HEK293T (cell line): ENCODE measurements around the gene PLA2G2E.

Experiments
- CTCF ChIA-PET: fragments of 350-600 bp; formaldehyde crosslinking; extraction: SDS; loops from one replicate; lab custom pipeline; 2021; ENCODE audit warnings: antibody characterized with exemption, inconsistent platforms; lab: Yijun Ruan, JAX
- POLR2A ChIA-PET: fragments of 350-600 bp; formaldehyde crosslinking; extraction: SDS; loops from one replicate; lab custom pipeline; 2020; ENCODE audit warnings: antibody characterized with exemption, inconsistent platforms; lab: Yijun Ruan, JAX
- DNase-seq: peaks from one replicate; pipeline ENCODE4 v3.0.0; 2012; ENCODE audit warnings: mixed read lengths; ENCODE audit errors: extremely low spot score
- ARNT ChIP-seq: fragments of 450-650 bp; IDR thresholded peaks from 2 replicates; pipeline ENCODE4 v1.6.1; 2017; ENCODE audit warnings: mild to moderate bottlenecking
- BHLHE40 ChIP-seq: fragments of 450-650 bp; IDR thresholded peaks from 2 replicates; pipeline ENCODE4 v1.6.1; 2016; ENCODE audit warnings: mild to moderate bottlenecking, moderate library complexity, borderline replicate concordance
- CTBP1 ChIP-seq: fragments of 450-650 bp; IDR thresholded peaks from 2 replicates; pipeline ENCODE4 v1.6.1; 2016; ENCODE audit warnings: borderline replicate concordance
- ELF4 ChIP-seq: fragments of 450-650 bp; IDR thresholded peaks from 2 replicates; pipeline ENCODE4 v1.6.1; 2017; ENCODE audit warnings: antibody characterized with exemption
- FOXA1 ChIP-seq: fragments of 450-650 bp; IDR thresholded peaks from 2 replicates; pipeline ENCODE4 v1.6.1; 2016; ENCODE audit warnings: mild to moderate bottlenecking
- FOXK2 ChIP-seq: fragments of 450-650 bp; IDR thresholded peaks from 2 replicates; pipeline ENCODE4 v1.6.1; 2016; ENCODE audit warnings: mild to moderate bottlenecking
- FOXM1 ChIP-seq: fragments of 450-650 bp; IDR thresholded peaks from 2 replicates; pipeline ENCODE4 v1.6.1; 2017; ENCODE audit warnings: mild to moderate bottlenecking, borderline replicate concordance
- HDGF ChIP-seq: fragments of 450-650 bp; IDR thresholded peaks from 2 replicates; pipeline ENCODE4 v1.6.1; 2017; ENCODE audit warnings: antibody characterized with exemption, borderline replicate concordance
- L3MBTL2 ChIP-seq: fragments of 450-650 bp; conservative IDR thresholded peaks from 2 replicates; pipeline ENCODE4 v1.6.1; 2016; ENCODE audit warnings: mild to moderate bottlenecking
- LEF1 ChIP-seq: fragments of 450-650 bp; IDR thresholded peaks from 2 replicates; pipeline ENCODE4 v1.6.1; 2017; ENCODE audit warnings: mild to moderate bottlenecking, borderline replicate concordance
- NFRKB ChIP-seq: fragments of 450-650 bp; IDR thresholded peaks from 2 replicates; pipeline ENCODE4 v1.6.1; 2016; ENCODE audit warnings: mild to moderate bottlenecking, moderate library complexity
- SP1 ChIP-seq: fragments of 450-650 bp; IDR thresholded peaks from 2 replicates; pipeline ENCODE4 v1.6.1; 2017
- SUZ12 ChIP-seq: fragments of 450-650 bp; IDR thresholded peaks from 2 replicates; pipeline ENCODE4 v1.6.1; 2016; ENCODE audit warnings: mild to moderate bottlenecking
- TARDBP ChIP-seq: fragments of 450-650 bp; IDR thresholded peaks from 2 replicates; pipeline ENCODE4 v1.6.1; 2016
- ZNF384 ChIP-seq: fragments of 450-650 bp; IDR thresholded peaks from 2 replicates; pipeline ENCODE4 v1.6.1; 2016
- TF ChIP-seq, protein P1 (sequence below): fragments of 450-650 bp; IDR thresholded peaks from 2 replicates; pipeline ENCODE4 v1.6.1; 2016

The PLA2G2E gene

DNA sequence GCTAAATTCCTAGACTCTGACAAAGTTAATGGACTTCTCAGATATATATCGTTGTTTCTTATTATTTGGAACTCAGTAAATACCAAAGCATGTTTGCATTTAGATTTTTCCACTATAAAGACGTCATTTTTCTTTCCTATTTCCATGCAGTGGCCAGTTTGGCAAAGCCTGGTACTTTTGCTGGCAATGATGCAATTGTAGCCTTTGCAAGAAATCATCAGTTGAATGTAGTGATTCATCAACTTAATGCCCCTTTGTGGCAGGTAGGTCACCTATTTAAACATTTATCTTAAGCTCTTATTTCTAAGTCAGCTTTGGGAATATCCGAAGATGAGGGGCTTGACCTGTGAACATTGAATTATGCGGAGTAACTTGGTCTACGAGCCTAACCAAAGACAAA lies 29.2 kb downstream of the PLA2G2E start:
- ChIA-PET POLR2A (interaction anchor here (1.8 kb wide), 1 partner anchor 12 kb away, joined by 8 read pairs; the partner anchor contains the start of gene OTUD3), CTCF (no interaction called here)
- no peak for TF ChIP-seq CTBP1
- TF ChIP-seq SP1: no peak
- no peak for TF ChIP-seq LEF1
- TF ChIP-seq FOXA1: no peak
- no peak for TF ChIP-seq ARNT
- no peak for TF ChIP-seq ELF4
- TF ChIP-seq BHLHE40: no peak
- TF ChIP-seq L3MBTL2: no peak
- no peak for TF ChIP-seq SUZ12
- TF ChIP-seq FOXK2: no peak
- DNase-seq: no peak

DNA sequence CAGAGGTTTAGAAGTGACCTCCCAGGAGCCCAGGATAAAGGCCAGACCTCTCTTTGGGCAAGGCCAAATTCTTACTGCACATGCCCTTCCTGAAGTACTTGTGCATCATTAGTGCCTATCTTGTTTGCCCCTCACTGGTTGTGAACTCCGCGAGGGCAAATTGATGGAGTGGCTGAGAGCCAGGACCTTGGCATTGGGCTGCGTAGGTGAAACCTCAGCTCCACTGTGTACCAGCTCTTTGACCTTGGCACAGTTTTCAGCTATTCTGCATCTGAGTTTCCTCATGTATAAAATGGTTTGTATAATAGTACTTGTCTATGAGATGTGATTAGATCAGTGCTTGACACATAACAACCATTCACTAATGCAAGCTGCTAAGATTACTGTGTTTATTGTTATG lies 29.7 kb downstream of the PLA2G2E start:
- ChIA-PET CTCF (interaction anchor here (0.7 kb wide), 1 partner anchor 80 kb away, joined by 3 read pairs; no protein-coding TSS in a partner anchor), POLR2A (interaction anchor here (1.8 kb wide), 1 partner anchor 11 kb away, joined by 8 read pairs; the partner anchor contains the start of gene OTUD3)
- TF ChIP-seq SP1: no peak
- no peak for TF ChIP-seq HDGF
- TF ChIP-seq ZNF384: no peak
- no peak for TF ChIP-seq L3MBTL2
- TF ChIP-seq, protein P1, sequence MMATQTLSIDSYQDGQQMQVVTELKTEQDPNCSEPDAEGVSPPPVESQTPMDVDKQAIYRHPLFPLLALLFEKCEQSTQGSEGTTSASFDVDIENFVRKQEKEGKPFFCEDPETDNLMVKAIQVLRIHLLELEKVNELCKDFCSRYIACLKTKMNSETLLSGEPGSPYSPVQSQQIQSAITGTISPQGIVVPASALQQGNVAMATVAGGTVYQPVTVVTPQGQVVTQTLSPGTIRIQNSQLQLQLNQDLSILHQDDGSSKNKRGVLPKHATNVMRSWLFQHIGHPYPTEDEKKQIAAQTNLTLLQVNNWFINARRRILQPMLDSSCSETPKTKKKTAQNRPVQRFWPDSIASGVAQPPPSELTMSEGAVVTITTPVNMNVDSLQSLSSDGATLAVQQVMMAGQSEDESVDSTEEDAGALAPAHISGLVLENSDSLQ: no peak
- no peak for TF ChIP-seq TARDBP
- no peak for TF ChIP-seq ARNT
- no peak for TF ChIP-seq LEF1
- no peak for TF ChIP-seq FOXK2
- TF ChIP-seq NFRKB: no peak
- no peak for TF ChIP-seq CTBP1
- no peak for DNase-seq

DNA sequence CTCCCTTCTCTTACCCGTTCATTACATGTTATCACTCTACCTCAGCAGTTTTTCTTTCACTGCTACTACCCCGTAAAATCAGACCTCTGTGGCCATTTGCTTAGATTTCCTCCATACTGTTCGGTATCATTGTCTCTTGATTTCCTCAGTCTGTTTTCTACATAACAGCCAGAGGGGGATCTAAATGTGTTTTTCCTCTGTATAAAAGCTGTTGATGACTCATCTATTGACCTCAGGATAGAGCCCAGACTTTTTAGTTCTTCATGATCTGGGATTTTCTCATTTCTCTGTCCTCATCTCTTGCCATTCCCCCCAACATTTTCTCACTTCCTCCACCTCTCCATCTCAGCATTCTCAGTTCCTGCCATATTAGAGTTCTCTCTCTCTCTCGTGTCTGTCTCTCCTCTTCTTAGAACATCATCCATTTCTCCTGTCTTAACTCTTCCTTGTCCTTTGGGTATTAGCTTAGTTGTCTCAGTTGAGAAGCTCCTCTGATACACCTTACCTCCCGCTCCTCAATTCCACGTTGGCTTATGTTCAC lies 30.7 kb downstream of the PLA2G2E start:
- CTCF ChIA-PET: no interaction called here
- no peak for TF ChIP-seq ZNF384
- no peak for TF ChIP-seq FOXA1
- no peak for TF ChIP-seq FOXK2
- POLR2A ChIA-PET: interaction anchor here (1.8 kb wide), 1 partner anchor 10 kb away, joined by 8 read pairs; the partner anchor contains the start of gene OTUD3
- no peak for DNase-seq

DNA sequence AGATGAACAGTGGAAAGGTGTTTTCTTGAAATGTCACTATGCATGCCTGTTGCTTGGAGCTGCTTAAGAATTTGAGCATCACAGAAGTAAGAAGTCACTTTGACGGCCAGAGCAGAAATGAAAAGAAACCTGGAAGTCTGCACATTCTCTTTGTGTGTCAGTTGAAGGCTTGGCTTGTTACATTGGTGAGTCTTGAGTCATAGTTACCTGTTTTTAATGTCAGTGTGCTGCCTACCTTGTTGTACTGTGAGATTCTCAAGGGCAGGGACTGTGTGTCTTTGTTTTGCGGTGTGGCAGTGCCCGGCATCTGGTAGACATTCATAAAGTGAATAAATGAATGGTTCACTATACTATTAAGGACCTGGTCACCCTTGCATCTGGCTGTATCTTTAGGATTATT lies 31.3 kb downstream of the PLA2G2E start:
- ChIA-PET CTCF (no interaction called here), POLR2A (no interaction called here)

DNA sequence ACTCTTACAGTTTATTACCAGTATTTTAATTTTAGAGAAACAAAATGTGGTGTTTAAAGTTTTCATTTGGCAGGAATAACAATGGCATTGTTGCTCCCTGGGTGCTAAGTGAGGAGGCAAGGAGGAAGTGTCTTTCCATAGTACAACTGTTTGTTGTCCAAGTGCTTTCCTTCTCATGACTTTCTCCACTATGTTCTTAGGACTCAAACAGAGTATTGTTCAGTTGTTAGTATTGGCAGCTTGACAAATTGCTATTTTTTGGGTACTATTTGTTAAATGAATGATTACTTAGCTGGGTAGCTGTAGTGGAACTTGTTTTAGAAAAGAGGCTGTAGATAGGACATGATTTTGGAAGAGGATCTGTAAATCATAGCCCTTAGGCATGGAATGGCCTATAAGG lies 33.8 kb downstream of the PLA2G2E start:
- ChIA-PET CTCF (no interaction called here), POLR2A (no interaction called here)
- no peak for DNase-seq
- TF ChIP-seq, protein P1: no peak
- TF ChIP-seq CTBP1 (no peak), NFRKB (no peak), ZNF384 (no peak), FOXM1 (no peak), TARDBP (no peak), SUZ12 (no peak)

More for the DNA sequence above, 31.3 kb downstream of the PLA2G2E start:
- no peak for DNase-seq
- no peak for TF ChIP-seq ARNT
- TF ChIP-seq SP1: no peak
- no peak for TF ChIP-seq L3MBTL2
- no peak for TF ChIP-seq FOXK2
- no peak for TF ChIP-seq LEF1
- no peak for TF ChIP-seq CTBP1
- no peak for TF ChIP-seq FOXM1
- no peak for TF ChIP-seq TARDBP
- no peak for TF ChIP-seq ELF4
- no peak for TF ChIP-seq SUZ12
- no peak for TF ChIP-seq FOXA1
- no peak for TF ChIP-seq NFRKB
- TF ChIP-seq ZNF384: no peak
- TF ChIP-seq, protein P1: no peak
- TF ChIP-seq BHLHE40: no peak
- no peak for TF ChIP-seq HDGF

DNA sequence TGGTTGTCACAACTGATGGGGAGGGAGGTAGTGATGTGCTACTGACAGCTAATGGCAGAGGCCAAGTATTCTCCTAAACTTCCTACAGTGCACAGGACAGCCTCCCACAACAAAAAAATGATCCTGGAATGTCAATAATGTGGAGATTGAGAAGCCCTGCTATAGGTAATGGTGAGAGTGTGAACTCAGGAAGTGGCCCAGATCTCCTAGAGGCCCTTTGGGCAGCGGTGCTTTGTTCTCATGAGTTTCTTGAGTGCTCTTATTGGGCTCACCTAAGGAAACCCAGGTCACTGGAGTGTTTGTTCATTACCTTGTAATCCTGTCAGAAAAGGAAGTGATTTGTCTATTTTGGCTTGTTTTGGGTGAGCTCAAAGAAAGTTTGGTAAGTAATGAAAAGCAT lies 35.3 kb downstream of the PLA2G2E start:
- DNase-seq: no peak
- TF ChIP-seq FOXM1: no peak
- TF ChIP-seq SUZ12: no peak
- TF ChIP-seq SP1: no peak
- POLR2A ChIA-PET: no interaction called here
- CTCF ChIA-PET: no interaction called here

DNA sequence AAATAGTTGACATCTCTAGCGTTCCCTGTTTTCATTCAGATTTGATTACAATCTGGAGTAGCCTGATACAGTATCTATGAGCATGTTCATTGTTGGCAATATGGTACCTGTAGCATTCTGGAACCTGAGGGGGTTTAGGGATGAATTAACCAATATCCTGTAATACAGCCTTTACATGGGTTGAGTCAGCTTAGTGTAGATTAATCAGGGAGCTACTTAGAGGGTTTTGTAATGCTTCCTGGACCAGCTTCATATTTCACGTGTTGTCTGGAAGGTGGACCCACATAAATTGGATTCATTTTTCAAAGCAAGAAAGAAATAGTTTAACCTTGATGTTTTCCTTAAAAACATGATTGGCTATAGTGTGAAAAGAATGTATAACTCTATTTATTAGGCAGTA lies 37.6 kb downstream of the PLA2G2E start:
- TF ChIP-seq ZNF384: no peak
- no peak for TF ChIP-seq FOXM1
- TF ChIP-seq L3MBTL2: no peak
- no peak for TF ChIP-seq FOXK2
- TF ChIP-seq BHLHE40: no peak
- TF ChIP-seq NFRKB: no peak
- no peak for TF ChIP-seq CTBP1
- no peak for TF ChIP-seq SP1
- no peak for TF ChIP-seq LEF1
- TF ChIP-seq SUZ12: no peak
- TF ChIP-seq ARNT: no peak
- TF ChIP-seq TARDBP: no peak
- TF ChIP-seq ELF4: no peak
- no peak for TF ChIP-seq FOXA1
- TF ChIP-seq, protein P1: no peak
- TF ChIP-seq HDGF: no peak
- CTCF ChIA-PET: no interaction called here
- DNase-seq: no peak
- POLR2A ChIA-PET: no interaction called here
